GM18526 (cell line): Measurements from ENCODE around the gene MYO1G.
A peak's percentile ranks its signal among the peaks of the same experiment; 100 is the strongest.

ENCODE experiments used
- POLR2A ChIP-seq: IDR thresholded peaks from 3 replicates; pipeline ENCODE4 v1.6.1; 2011; ENCODE audit not compliant: insufficient read length; ENCODE audit errors: extremely low read depth

The MYO1G gene

DNA sequence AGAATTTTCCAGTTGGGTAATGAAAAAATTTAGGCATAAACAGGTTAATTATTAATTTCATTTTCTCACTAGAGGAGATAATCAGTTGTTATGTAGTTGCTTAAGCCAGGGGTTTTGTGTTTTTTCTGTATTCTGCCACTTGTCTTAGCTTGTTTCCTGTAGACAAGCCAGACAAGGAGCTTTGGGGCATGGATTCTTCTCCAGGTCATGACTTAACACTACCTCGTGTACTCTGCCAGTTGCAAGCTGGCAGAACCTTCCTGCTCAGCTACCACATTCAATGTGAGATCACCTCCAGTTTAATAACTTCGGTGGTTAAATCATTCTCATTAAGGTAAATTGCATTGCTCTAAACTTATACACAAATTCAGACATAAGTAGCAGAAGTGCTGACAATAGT lies 23.0 kb upstream of the MYO1G start:
- no peak for TF ChIP-seq POLR2A

DNA sequence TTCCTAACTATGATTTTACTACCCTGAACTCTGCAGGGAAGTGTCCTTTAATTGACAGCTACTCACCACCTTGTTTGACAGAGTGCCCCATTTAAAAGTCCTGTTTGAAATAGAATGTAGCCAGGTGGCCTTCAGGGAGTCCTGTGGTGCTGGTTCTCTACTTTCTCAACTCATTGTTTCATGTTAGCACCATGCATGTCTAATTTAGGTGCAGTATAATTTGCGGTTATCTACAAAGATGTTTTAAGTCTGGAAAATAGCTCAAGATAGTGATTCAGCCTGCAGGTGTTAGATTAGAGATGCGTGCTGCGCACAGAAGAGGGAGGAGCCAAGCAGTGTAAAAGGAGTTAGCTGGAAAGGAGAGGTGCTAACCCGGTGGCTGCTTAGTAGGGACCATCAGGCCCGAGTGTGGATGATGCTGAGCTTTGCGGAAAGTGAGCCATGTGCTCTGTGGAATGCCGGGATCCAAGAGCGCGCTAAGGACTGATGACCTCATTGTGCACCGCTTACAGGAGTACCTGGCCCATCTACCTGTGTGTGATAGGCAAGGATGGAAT lies 22.4 kb upstream of the MYO1G start:
- no peak for TF ChIP-seq POLR2A

DNA sequence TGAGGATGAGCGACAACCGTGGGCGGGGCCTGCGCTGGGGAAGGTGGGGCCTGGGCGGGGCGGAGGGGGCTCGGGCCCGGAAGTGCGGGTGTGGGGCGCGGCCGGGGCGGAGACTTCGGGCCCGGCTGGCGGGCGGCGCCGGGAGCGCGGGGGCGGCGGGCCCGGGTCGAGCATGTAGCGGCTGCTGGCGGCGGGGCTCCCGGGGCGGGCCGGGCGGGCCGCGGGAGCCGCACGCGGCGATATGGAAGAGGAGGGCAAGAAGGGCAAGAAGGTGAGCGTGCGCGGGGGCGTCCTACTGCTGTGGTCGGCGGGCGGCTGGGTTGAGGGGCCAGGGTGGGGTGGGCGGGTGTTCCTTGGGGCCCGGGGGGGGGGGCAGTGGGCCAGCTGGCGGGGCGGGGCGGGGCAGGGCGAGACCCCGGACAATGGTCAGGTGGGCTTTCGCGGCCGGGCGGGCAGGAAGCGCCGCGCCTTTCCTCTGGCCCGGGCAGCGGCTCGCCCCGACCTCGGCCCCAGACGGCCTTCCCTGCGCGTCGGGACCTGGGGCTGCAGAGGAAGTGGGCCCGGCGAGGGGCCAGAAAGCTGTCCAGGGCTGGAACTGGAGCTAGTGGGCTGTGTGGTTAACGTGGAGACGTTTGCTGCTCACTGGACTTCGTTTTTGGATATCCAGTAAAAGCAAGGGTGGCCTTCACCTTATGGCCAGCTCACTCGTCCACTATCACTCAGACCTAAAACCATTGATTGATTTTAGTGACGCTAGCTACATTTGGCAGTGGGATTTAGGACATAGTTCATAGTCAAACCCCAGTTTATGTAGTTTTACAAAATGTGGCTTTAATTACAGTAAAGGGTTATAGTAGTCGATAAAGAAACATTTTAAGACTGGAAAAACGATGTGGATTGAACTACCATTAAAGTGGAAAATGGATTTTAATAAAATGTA lies 21.5 kb upstream of the MYO1G start, which contains the start of gene CCM2:
CCM2 (plus strand) TSS at position 109 of the 940 bp plus-strand sequence; CDS start at position 242, 133 bp downstream.
- TF ChIP-seq POLR2A: peak; percentile 29

DNA sequence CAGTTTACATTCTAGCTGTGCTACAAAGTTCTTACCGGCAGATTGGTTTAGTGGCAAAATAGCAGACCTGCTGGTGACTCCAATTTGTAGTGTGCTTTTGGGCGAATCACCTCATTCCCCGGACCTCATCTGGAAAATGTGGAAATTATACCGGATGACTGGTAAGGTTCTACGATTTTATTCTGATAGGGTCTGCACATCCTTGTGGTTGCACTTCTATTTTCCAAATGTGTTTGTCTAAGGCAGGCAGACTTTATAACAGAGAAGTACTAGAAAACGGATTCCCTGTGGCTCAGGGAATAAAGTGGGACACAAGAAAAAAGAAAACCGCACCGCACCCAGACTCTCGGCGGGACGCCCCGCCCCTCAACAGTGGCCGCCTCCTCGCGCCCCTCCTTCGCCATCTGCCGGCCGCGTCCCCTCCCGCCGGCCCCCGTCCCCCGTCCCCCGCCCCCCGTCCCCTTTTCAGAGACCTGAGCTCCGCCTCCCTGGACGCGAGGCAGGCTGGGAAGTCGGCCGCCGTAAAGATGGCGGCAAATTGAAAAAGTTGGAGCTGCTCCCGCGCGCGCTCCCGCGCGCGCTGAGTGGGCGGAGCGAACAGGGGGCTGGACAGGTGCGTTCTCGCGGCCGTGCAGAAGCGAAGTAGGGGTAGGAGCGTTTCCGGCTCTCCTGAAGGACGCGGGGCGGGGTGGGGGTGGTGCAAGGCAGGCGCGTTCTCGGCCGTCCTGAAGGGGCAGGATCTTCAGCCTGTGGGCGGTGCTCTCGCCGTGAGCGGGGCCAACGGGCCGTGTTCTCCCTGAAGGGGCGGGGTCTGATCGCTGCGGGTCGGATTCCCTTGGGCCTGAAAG lies 20.7 kb upstream of the MYO1G start:
- peak; percentile 35 for TF ChIP-seq POLR2A

DNA sequence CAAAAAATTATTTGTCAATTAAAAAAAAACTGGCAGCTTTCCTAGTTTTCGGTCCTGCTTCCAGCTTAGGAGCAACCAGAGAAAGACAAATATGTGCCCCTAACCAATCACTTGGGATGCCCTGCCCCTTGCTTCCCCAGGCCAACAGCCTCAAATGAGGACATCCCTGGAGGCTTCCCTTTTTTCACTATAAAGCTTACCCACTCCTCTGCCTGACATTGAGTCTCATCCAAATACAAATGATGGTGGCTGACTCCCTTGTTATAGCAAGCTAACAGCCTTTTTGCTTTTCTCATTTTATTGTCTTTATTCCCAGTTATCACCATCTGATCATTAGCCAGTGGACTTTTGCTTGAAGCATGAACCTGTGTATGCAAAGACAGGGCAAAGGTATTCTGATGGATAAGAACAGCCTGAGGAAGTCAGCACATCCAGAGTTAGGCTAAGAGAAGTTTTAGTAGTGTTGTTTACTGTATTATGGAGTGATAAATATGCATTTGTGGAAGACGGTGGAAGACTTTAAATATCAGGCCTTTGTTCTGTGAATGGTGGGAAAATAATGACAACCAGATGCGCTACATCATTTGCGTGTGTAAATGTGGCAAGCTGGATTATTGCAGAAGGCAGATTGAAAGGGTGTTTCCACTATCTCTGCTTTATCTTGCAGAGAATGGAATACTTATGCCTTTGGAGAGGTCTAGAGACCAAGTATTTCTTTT lies 19.5 kb upstream of the MYO1G start:
- no peak for TF ChIP-seq POLR2A

DNA sequence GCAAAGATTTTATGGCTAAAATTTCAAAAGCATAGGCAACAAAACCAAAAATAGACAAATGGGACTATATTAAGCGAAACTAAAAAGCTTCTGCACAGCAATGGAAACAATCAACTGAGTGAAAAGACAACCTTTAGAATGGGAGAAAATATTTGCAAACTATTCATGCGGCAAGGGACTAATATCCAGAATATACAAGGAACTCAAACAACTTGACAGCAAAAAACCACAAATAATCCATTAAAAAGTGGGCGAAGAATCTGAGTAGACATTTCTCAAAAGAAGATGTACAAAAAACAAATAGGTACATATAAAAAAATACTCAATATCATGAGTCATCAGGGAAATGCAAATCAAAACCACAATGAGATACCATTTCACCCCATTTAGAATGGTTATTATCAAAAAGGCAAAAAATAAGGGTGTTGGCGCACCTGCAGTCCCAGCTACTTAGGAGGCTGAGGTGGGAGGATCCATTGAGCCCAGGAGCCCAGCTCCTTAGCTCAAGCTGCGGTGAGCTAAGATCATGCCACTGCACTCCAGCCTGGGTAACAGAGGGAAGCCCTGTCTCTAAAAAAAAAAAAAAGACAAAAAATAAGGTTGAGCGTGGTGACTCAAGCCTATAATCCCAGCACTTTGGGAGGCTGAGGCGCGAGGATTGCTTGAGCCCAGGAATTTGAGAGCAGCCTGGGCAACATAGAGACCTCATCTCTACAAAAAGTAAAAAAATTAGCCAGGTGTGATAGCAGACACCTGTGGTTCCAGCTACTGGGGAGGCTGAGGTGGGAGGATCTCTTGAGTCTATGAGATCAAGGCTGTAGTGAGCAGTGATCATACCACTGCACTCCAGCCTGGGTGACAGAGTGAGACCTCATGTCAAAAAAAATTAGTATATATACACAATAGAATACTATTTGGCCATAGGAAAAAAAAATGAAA lies 17.0 kb upstream of the MYO1G start:
- TF ChIP-seq POLR2A: no peak

DNA sequence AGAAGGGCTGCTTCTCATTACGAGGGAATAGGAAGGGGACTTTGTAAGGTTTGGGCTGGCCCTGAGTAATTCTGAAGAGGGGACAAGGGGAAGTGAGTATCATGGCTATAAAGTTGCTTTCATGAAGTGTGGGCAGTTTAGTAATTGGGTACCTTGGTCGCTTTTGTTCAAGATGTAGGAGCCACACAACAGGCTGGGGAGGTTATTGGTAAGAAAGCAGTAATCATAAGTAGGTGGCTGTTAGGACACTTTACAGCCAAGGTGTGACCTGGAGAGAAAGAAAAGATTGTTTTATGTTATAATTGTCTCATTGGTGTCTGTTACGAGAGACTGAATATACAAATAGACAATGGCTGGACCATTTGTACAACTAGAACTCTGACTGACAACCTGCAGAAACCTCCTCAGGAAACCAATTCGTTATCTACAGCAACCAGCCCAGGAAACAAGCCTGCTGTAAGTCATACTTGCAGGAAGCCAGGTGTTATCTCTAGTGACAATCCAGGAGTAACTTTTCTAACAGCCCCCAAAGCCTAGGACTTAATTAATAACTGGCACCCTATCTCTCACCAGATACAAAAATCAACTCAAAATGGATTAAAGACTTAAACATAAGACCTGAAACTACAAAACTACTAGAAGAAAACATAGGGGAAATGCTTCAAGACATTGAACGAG lies 16.2 kb upstream of the MYO1G start:
- TF ChIP-seq POLR2A: no peak

DNA sequence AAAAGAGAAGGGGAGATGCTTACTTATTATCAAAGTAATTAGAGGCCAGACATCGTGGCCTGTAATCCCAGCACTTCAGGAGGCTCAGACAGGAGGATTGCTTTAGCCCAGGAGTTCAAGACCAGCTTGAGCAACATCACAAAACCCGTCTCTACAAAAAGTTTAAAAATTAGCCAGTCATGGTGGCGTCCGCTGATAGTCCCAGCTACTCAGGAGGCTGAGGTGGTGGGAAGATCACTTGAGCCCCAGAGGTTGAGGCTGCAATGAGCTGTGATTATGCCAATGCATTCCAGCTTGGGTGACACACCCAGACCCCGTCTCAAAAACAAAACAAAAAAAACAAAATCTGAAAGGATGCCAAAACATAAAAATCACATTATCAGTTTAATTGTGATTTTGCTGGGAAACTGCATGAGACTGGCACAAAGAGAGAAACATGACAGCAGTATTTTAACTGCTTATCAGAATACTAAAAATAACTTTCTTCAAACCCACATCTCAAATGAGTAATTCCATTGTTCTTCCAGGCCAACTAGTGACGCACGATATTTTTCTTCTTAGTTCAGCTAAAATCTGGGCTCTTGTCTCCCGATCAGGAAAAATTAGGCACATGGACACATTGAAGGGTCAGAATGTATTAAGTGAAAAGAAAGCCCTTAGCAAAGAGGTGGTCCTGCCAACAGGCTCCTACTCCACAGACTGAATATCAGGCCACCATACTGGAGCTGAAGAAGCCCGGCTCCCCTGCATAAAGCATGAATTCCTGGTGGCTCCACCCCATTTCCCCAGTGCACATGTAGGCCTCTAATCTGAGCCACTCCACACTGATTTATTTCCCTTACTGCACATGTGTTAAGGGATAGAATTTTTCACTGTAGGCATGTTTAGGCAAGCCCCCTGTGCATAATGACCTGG lies 11.6 kb upstream of the MYO1G start:
- TF ChIP-seq POLR2A: no peak

DNA sequence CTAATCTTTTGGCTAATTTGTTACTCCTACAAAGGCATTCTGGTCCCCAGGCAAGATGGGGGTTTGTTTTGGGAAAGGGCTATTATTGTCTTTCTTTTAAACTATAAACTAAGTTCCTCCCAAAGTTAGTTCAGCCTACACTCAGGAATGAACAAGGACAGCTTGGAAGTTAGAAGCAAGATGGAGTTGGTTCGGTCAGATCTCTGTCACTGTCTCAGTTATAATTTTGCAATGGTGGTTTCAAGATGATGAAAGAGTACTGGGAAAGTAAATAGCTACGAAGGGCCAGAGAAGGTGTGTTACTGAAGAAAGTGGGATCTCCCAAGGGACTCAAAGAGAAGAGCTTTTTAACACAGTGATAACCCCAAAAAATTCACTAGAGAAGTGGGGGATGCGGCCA lies 10.3 kb upstream of the MYO1G start:
- no peak for TF ChIP-seq POLR2A

DNA sequence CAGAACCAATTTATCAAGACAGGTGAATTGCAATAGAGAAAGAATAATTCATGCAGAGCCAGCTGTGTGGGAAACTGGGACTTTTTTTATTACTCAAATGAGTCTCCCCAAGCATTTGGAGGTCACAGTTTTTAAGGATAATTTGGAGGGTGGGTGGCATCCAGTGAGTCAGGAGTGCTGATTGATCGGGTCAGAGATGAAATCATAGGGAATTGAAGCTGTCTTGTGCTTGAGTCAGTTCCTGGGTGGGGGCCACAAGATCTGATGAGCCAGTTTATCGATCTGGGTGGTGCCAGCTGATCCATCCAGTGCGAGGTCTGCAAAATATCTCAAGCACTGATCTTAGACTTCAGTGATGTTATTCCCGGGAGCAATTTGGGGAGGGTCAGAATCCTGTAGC lies 9.9 kb upstream of the MYO1G start:
- no peak for TF ChIP-seq POLR2A

DNA sequence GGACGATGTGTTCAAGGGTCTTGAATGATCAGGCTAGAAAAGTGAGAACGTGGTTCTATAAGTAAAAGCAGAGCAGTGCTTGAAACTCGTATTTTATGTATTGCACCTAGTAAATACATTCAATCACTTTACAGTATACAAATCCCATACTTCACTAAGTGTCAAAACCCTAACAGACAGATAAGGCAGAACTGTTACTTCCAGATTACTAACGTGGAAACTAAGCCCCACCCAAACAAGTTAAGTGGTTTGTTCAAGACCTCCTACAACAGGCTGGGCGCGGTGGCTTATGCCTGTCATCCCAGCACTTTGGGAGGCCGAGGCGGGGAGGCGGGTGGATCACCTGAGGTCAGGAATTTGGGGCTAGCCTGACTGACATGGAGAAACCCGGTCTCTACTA lies 9.2 kb upstream of the MYO1G start:
- TF ChIP-seq POLR2A: no peak

DNA sequence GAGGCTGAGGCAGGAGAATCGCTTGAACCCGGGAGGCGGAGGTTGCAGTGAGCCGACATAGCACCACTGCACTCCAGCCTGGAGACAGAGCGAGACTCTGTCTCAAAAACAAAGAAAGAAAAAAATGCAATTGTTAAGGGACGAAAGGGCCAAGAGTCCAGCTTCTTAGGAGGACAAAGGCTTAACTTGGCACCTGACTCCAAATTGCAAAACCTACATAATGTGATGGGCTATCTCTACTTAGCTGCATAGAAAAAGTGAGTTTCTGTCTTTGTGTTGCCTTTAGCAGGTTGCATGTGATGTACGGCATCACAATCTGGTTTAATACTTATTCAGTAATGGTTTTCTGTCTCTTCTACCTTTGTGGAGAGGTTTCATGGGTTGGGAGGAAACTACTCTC lies 8.6 kb upstream of the MYO1G start:
- TF ChIP-seq POLR2A: no peak
